ENCODE data around the gene IKZF1.

DNA sequence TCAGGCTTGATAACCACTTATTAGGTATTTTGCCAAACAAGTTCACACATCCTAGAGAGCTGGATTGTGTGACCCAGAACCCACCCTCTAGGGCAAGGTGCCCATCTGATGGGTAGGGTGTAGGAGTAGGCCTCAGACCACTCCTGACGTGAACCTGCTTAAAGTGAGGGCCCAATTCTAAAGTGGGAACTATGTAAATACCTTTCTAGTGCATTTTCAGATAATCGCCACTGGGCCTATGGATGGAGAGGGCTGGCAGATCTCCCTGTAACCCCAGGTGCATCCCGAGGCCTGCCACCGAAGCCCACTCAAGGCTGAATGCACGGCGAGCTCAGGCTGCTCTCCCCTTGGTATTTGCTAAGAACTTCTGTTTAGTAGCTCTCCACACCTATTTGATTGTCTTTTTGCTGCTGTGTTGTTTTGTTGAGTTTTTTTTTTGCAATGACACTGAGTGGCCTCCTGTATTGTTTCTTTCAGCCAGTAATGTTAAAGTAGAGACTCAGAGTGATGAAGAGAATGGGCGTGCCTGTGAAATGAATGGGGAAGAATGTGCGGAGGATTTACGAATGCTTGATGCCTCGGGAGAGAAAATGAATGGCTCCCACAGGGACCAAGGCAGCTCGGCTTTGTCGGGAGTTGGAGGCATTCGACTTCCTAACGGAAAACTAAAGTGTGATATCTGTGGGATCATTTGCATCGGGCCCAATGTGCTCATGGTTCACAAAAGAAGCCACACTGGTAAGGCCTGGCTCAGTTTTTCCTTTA lies 71.7 kb downstream of the IKZF1 start:
- TF ChIP-seq, protein P1, sequence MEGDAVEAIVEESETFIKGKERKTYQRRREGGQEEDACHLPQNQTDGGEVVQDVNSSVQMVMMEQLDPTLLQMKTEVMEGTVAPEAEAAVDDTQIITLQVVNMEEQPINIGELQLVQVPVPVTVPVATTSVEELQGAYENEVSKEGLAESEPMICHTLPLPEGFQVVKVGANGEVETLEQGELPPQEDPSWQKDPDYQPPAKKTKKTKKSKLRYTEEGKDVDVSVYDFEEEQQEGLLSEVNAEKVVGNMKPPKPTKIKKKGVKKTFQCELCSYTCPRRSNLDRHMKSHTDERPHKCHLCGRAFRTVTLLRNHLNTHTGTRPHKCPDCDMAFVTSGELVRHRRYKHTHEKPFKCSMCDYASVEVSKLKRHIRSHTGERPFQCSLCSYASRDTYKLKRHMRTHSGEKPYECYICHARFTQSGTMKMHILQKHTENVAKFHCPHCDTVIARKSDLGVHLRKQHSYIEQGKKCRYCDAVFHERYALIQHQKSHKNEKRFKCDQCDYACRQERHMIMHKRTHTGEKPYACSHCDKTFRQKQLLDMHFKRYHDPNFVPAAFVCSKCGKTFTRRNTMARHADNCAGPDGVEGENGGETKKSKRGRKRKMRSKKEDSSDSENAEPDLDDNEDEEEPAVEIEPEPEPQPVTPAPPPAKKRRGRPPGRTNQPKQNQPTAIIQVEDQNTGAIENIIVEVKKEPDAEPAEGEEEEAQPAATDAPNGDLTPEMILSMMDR (IDR thresholded peaks at IDR 0.05; ENCODE audit: low read depth, low read length, poor library complexity, severe bottlenecking), result no peak
- TF ChIP-seq EZH2phosphoT487 (IDR thresholded peaks at IDR 0.05; ENCODE audit: borderline replicate concordance, low read length), result no peak
